PC-3 (cell line): ENCODE data around the gene TENT4B.

Source experiments
- CTCF ChIP-seq: fragments of 300-600 bp; sonication (generic); conservative IDR thresholded peaks from 2 replicates; pipeline ENCODE4 v1.5.1; 2017; ENCODE audit warnings: antibody characterized with exemption, low read depth, mild to moderate bottlenecking, low read length
- EZH2 ChIP-seq: fragments of 300-600 bp; sonication (generic); IDR thresholded peaks from one replicate; pipeline ENCODE4 v1.6.1; 2017; ENCODE audit warnings: antibody characterized with exemption, mild to moderate bottlenecking, low read length; ENCODE audit not compliant: unreplicated experiment

GRCh38 chr16:50172195-50172922, 19.3 kb downstream of the TENT4B start:
- TF ChIP-seq CTCF (no peak), EZH2 (no peak)
